ENCODE results near the gene VIM. TPM values are rescaled to one million over a fixed set of nuclear protein-coding genes. Genes with fewer than 3 reads are reported as not detected.

The VIM gene
- total and polyA plus RNA-seq, 2 experiments from 2014 or later = 302 to 1,051 TPM

DNA sequence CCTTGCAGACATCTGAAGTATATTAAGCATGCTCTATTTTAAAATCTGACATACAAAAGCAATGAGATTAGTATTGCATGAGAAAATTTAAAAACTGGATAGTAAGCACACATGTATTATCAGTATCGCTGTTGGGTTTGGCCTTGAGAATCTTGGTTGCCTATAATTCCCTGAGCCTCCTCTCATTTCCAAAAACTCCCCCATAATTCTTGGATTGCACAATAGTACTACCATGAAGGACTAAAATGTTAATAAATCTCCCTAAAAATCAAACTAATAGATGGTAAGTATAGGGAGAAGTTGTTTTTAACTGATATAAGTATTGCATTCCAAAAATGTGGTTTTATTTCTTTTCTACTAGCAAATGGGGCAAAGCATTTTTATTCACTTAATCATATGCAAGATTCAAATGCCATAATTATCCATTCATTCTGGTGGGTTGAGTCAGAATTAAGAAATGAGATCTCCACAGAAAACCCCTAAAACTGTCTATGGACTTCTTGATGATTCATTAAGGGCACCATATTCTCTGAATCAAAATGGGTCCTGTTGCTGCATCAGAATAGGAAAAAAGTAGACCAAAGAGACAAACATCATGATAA, 10.3 kb upstream of the VIM start:
- no peaks in the 10 kb centered on the region for H3K36me3 ChIP-seq (replicated peaks; ENCODE audit: insufficient read depth, low read depth)
- no peak overlapping the region for H3K4me2 ChIP-seq
- H3K4me1 ChIP-seq (ENCODE audit: insufficient read depth) = peaks cover 10% of the 10 kb centered on the region
- H3K9me3 ChIP-seq (ENCODE audit: low read depth) = no peaks in the 10 kb centered on the region
- DNase-seq (ENCODE audit: low spot score) = no peak
- H3K27me3 ChIP-seq = no peaks in the 10 kb centered on the region
- no peaks in the 10 kb centered on the region for H3K79me2 ChIP-seq
- H3K9me2 ChIP-seq (replicated peaks; ENCODE audit: insufficient read depth) = no peaks in the 10 kb centered on the region
- 97% methylated on average over 1 of the region's 1 CpG for whole genome bisulfite sequencing (ENCODE audit: low lambda C conversion rate, missing lambda C conversion rate)
- no peak overlapping the region for H3K4me3 ChIP-seq
- H4K20me1 ChIP-seq (ENCODE audit: insufficient read depth, poor library complexity, severe bottlenecking) = no peaks in the 10 kb centered on the region
- TF ChIP-seq, protein P1, sequence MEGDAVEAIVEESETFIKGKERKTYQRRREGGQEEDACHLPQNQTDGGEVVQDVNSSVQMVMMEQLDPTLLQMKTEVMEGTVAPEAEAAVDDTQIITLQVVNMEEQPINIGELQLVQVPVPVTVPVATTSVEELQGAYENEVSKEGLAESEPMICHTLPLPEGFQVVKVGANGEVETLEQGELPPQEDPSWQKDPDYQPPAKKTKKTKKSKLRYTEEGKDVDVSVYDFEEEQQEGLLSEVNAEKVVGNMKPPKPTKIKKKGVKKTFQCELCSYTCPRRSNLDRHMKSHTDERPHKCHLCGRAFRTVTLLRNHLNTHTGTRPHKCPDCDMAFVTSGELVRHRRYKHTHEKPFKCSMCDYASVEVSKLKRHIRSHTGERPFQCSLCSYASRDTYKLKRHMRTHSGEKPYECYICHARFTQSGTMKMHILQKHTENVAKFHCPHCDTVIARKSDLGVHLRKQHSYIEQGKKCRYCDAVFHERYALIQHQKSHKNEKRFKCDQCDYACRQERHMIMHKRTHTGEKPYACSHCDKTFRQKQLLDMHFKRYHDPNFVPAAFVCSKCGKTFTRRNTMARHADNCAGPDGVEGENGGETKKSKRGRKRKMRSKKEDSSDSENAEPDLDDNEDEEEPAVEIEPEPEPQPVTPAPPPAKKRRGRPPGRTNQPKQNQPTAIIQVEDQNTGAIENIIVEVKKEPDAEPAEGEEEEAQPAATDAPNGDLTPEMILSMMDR (IDR thresholded peaks at IDR 0.05; ENCODE audit: poor library complexity) = no peak
- no peak for TF ChIP-seq EZH2phosphoT487 (IDR thresholded peaks at IDR 0.05; ENCODE audit: low read depth, severe bottlenecking, unreplicated experiment)
- no peak for TF ChIP-seq EZH2 (IDR thresholded peaks at IDR 0.05; ENCODE audit: borderline replicate concordance)
- H2AFZ ChIP-seq = no peak overlapping the region
- H3K27ac ChIP-seq = no peak overlapping the region

DNA sequence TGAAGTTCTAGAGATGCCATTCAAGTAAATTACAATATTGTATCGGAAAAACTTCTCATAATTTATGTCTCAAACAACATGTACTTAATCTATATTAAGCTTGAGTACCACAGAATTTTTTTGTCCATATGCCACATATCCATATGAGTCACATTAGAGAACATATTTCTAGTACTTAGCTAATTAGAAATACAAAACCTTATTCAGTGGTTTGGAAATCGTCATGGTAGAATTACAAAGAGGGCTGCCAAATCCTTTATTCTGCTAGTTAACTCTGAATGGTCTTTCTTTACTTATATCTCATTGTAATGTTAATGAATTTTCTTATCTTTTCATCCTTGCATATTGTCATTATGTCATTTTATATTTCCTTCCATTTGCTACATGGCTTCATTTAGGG, 9.0 kb upstream of the VIM start:
- no peak for DNase-seq (ENCODE audit: low spot score)
- no peak overlapping the region for H3K4me2 ChIP-seq
- no peaks in the 10 kb centered on the region for H3K27me3 ChIP-seq
- no peaks in the 10 kb centered on the region for H3K79me2 ChIP-seq
- no peak overlapping the region for H3K27ac ChIP-seq
- H2AFZ ChIP-seq = no peak overlapping the region
- no peaks in the 10 kb centered on the region for H3K9me3 ChIP-seq (ENCODE audit: low read depth)
- H3K9me2 ChIP-seq (replicated peaks; ENCODE audit: insufficient read depth) = no peaks in the 10 kb centered on the region
- no peak overlapping the region for H3K4me3 ChIP-seq
- H4K20me1 ChIP-seq (ENCODE audit: insufficient read depth, poor library complexity, severe bottlenecking) = no peaks in the 10 kb centered on the region
- TF ChIP-seq EZH2phosphoT487 (IDR thresholded peaks at IDR 0.05; ENCODE audit: low read depth, severe bottlenecking, unreplicated experiment) (no peak), EZH2 (IDR thresholded peaks at IDR 0.05; ENCODE audit: borderline replicate concordance) (no peak)
- TF ChIP-seq, protein P1 (IDR thresholded peaks at IDR 0.05; ENCODE audit: poor library complexity) = no peak
- H3K4me1 ChIP-seq (ENCODE audit: insufficient read depth) = peaks cover 10% of the 10 kb centered on the region
- whole genome bisulfite sequencing (ENCODE audit: low lambda C conversion rate, missing lambda C conversion rate) = 91% methylated on average over 2 of the region's 2 CpGs
- no peaks in the 10 kb centered on the region for H3K36me3 ChIP-seq (replicated peaks; ENCODE audit: insufficient read depth, low read depth)

DNA sequence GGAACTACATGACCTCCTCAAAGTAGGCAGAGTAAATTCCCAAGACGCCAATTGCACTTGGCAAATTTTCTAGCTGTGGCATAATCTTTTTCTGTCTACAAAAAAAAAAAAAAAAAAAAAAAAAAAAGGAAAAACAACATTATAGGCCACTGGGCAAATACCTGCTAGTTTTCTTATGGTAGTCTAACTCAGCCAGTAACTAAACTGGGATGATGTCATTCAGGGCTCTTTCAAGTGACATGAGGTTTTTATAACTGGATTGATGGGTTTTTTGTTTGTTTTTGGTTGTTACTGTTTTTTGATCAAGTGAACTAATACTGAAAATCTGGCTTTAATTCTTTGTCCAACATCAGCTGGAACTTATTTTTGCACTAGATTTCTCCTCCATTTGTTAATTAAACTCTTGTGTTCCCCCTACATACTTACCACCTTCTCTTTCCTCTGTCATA, 7.4 kb upstream of the VIM start:
- WGBS (ENCODE audit: low lambda C conversion rate, missing lambda C conversion rate) = 74% methylated on average over 1 of the region's 1 CpG
- no peaks in the 10 kb centered on the region for H3K79me2 ChIP-seq
- H3K9me2 ChIP-seq (replicated peaks; ENCODE audit: insufficient read depth) = no peaks in the 10 kb centered on the region
- no peak overlapping the region for H2AFZ ChIP-seq
- no peak for DNase-seq (ENCODE audit: low spot score)
- H3K4me3 ChIP-seq = no peak overlapping the region
- no peak overlapping the region for H3K4me2 ChIP-seq
- TF ChIP-seq EZH2 (IDR thresholded peaks at IDR 0.05; ENCODE audit: borderline replicate concordance) = no peak
- no peak for TF ChIP-seq EZH2phosphoT487 (IDR thresholded peaks at IDR 0.05; ENCODE audit: low read depth, severe bottlenecking, unreplicated experiment)
- TF ChIP-seq, protein P1 (IDR thresholded peaks at IDR 0.05; ENCODE audit: poor library complexity) = no peak
- H3K9me3 ChIP-seq (ENCODE audit: low read depth) = no peaks in the 10 kb centered on the region
- H3K36me3 ChIP-seq (replicated peaks; ENCODE audit: insufficient read depth, low read depth) = no peaks in the 10 kb centered on the region
- no peaks in the 10 kb centered on the region for H4K20me1 ChIP-seq (ENCODE audit: insufficient read depth, poor library complexity, severe bottlenecking)
- H3K27me3 ChIP-seq = no peaks in the 10 kb centered on the region
- peaks cover 7% of the 10 kb centered on the region for H3K4me1 ChIP-seq (ENCODE audit: insufficient read depth)
- H3K27ac ChIP-seq = peak overlapping the region; percentile 21
